Pons (tissue), 1 donor: Measurements from ENCODE around the gene ALDH5A1.

Experiments
- DNase-seq: peaks from one replicate; pipeline ENCODE4 v3.0.0-alpha.2; 2016; ENCODE audit warnings: low spot score

The ALDH5A1 gene

GRCh38 chr6:24569811-24570210 lies 75.0 kb downstream of the ALDH5A1 start:
- no peak for DNase-seq

- no peak for DNase-seq
Measured at GRCh38 chr6:24571361-24571760, 76.6 kb downstream of the ALDH5A1 start.

- DNase-seq, result peak; percentile 22
Measured at GRCh38 chr6:24574809-24575208, 80.0 kb downstream of the ALDH5A1 start.

GRCh38 chr6:24576447-24576846 lies 81.7 kb downstream of the ALDH5A1 start:
- no peak for DNase-seq

GRCh38 chr6:24581084-24581669 lies 86.4 kb downstream of the ALDH5A1 start:
- DNase-seq, result peak; percentile 74

GRCh38 chr6:24583463-24584381 lies 89.0 kb downstream of the ALDH5A1 start:
- DNase-seq, result peak; percentile 76

GRCh38 chr6:24584382-24584720 lies 89.6 kb downstream of the ALDH5A1 start:
- no peak for DNase-seq
